ENCODE measurements around the gene LETM1. TPM values are rescaled to one million over a fixed set of nuclear protein-coding genes. Genes with fewer than 3 reads are reported as not detected.

The LETM1 gene
- total and polyA plus RNA-seq, 2 of the 13 experiments (the other 11 are each of a cell fraction or from before 2014, with no cell fraction given) = 9.7 to 41.6 TPM

- TF ChIP-seq ZNF510 (CRISPR knock-in tag; IDR thresholded peaks at IDR 0.05; ENCODE audit: low read depth) (no peak), ZNF670 (CRISPR knock-in tag; IDR thresholded peaks at IDR 0.05; ENCODE audit: borderline replicate concordance) (peak; percentile 75; the same call in 1 of the 2 replicates), KDM5A (IDR thresholded peaks at IDR 0.05; ENCODE audit: borderline replicate concordance, low read length) (no peak), ZBTB42 (CRISPR knock-in tag; IDR thresholded peaks at IDR 0.05) (0 out of 2 replicates have a peak, but pooled peaks have one; percentile 55), ZBTB38 (CRISPR knock-in tag; IDR thresholded peaks at IDR 0.05) (no peak), STAT5B (CRISPR knock-in tag; IDR thresholded peaks at IDR 0.05) (no peak), EHMT2 (IDR thresholded peaks at IDR 0.05; ENCODE audit: borderline replicate concordance, low read depth, low read length) (no peak), GZF1 (CRISPR knock-in tag; IDR thresholded peaks at IDR 0.05) (no peak), CREM (IDR thresholded peaks at IDR 0.05) (no peak), CREM (CRISPR knock-in tag; IDR thresholded peaks at IDR 0.05) (no peak), EP300 (IDR thresholded peaks at IDR 0.05; ENCODE audit: low read depth in 2 of 2, low read length in 2 of 2) (no peak), EP300 (CRISPR knock-in tag; IDR thresholded peaks at IDR 0.05; ENCODE audit: borderline replicate concordance) (peak; percentile 43; the same call in 1 of the 2 replicates), ZNF512 (CRISPR knock-in tag; IDR thresholded peaks at IDR 0.05) (no peak), DDIT3 (CRISPR knock-in tag; IDR thresholded peaks at IDR 0.05) (no peak), NR0B2 (CRISPR knock-in tag; IDR thresholded peaks at IDR 0.05) (peak; percentile 76), HES4 (CRISPR knock-in tag; IDR thresholded peaks at IDR 0.05; ENCODE audit: borderline replicate concordance) (0 out of 2 replicates have a peak, but pooled peaks have one; percentile 73), KLF13 (CRISPR knock-in tag; IDR thresholded peaks at IDR 0.05) (0 out of 2 replicates have a peak, but pooled peaks have one; percentile 58), ZNF124 (CRISPR knock-in tag; IDR thresholded peaks at IDR 0.05) (no peak), IKZF5 (CRISPR knock-in tag; IDR thresholded peaks at IDR 0.05) (no peak), ZZZ3 (CRISPR knock-in tag; IDR thresholded peaks at IDR 0.05; ENCODE audit: borderline replicate concordance) (peak; percentile 56; the same call in 1 of the 2 replicates), BRD4 (CRISPR knock-in tag; IDR thresholded peaks at IDR 0.05) (0 out of 2 replicates have a peak, but pooled peaks have one; percentile 67), BATF2 (CRISPR knock-in tag; IDR thresholded peaks at IDR 0.05) (peak; percentile 30), ZSCAN9 (CRISPR knock-in tag; IDR thresholded peaks at IDR 0.05; ENCODE audit: borderline replicate concordance) (peak; percentile 29; the same call in 1 of the 2 replicates), ZNF335 (CRISPR knock-in tag; IDR thresholded peaks at IDR 0.05) (no peak), ZNF414 (CRISPR knock-in tag; IDR thresholded peaks at IDR 0.05) (no peak)
Measured at GRCh38 chr4:1870578-1871443, 14.9 kb upstream of the LETM1 start, which contains the start of gene NSD2 (continued).
